HTERT RPE-1 (cell line): ENCODE data around the gene LMCD1.

Source experiments
- in situ Hi-C: fragments of 300-500 bp; cut with MboI; formaldehyde crosslinking; loops from 4 replicates; pipeline ENCODE4 v1.14.3; 2020; ENCODE audit warnings: low sequenced_read_pairs

LMCD1 gene

DNA sequence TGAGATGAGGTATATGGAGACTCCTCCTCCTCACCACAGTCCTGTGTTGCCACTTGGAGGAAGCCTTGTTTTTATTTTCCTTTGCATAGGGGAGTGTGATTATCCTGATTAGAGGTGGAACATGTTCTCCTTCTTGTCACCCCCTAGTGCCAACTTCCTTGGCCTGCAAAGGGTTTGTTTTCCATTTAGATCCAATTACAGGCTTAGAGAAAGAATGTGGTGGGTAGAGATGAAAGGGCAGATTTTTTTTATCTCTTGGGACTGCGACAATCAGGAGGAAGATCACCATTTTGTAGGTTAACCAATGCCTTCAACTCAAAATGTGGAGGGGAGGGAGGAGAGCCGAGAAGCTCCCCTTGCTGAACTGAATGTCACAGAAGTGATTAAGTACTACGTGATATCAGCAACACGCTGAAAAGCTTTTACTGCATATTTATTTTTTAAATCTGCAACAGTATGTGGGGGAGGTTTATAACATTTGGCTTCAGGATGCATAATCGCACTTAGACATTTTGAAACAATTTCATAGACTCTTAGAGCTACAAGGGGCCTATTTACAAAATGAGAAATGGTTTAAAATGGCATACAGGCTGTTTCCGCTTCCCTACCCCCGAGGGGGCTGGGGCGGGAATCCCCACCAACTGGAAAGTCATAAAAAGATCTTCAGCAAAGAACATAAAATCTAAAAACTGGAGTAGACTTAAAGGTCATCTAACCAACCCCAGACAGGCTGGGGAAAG is 2.4 kb downstream of the LMCD1 start:
- in situ Hi-C loops, result no loop called here

DNA sequence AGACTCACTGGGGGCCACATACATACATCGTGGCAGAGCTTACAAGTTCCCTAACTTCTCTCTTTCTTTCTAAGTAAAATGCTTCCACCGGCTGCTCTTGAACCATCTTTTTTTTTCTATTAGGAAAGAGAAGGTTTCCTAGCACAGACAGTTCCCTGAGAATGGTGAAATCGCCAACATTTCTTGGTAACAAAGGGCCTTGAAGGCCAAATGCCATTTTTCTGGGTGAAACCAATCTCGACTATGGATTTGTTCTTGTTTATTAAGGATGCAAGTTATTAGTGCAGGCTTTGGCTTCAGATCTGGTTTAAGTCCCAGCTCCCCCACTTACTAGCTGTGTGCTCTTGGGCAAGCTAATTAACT is 3.0 kb downstream of the LMCD1 start:
- in situ Hi-C loops, result no loop called here

- in situ Hi-C loops, result no loop called here
These were observed 4.0 kb downstream of the LMCD1 start for GRCh38 chr3:8505621-8506020.

GRCh38 chr3:8506571-8507061 is 5.0 kb downstream of the LMCD1 start:
- in situ Hi-C loops, result no loop called here

GRCh38 chr3:8507496-8507895 is 5.9 kb downstream of the LMCD1 start:
- in situ Hi-C loops, result no loop called here

DNA sequence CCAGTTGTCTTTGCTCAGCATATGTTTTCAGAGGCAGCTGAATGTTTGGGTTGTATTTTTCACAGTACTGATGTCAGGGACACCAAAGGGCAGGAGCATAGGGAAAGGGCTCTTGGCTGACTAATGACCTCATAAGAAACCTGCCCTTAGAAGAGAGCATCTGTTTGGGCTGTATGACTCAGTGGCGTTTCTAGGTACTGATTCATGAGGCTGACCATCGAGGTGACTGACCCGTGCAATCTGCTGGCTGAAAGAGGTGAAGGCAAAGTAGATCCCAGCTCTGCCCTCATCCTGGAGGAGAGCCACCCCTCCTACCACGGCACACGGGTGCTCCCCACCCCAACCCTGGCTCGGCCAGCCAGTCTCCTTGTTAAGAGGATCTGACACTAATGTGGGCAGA is 8.3 kb downstream of the LMCD1 start:
- in situ Hi-C loops, result no loop called here

GRCh38 chr3:8512234-8512633 is 10.6 kb downstream of the LMCD1 start:
- in situ Hi-C loops, result no loop called here

- in situ Hi-C loops, result no loop called here
These were observed 14.5 kb downstream of the LMCD1 start for GRCh38 chr3:8516047-8516661.

- in situ Hi-C loops, result no loop called here
These were observed 15.2 kb downstream of the LMCD1 start for GRCh38 chr3:8516783-8517182.

- in situ Hi-C loops, result no loop called here
These were observed 15.9 kb downstream of the LMCD1 start for GRCh38 chr3:8517487-8517886.

GRCh38 chr3:8518138-8518537 is 16.5 kb downstream of the LMCD1 start:
- in situ Hi-C loops, result no loop called here

- in situ Hi-C loops, result no loop called here
These were observed 17.5 kb downstream of the LMCD1 start for GRCh38 chr3:8519156-8519555.

GRCh38 chr3:8519774-8520448 is 18.3 kb downstream of the LMCD1 start:
- in situ Hi-C loops, result no loop called here

DNA sequence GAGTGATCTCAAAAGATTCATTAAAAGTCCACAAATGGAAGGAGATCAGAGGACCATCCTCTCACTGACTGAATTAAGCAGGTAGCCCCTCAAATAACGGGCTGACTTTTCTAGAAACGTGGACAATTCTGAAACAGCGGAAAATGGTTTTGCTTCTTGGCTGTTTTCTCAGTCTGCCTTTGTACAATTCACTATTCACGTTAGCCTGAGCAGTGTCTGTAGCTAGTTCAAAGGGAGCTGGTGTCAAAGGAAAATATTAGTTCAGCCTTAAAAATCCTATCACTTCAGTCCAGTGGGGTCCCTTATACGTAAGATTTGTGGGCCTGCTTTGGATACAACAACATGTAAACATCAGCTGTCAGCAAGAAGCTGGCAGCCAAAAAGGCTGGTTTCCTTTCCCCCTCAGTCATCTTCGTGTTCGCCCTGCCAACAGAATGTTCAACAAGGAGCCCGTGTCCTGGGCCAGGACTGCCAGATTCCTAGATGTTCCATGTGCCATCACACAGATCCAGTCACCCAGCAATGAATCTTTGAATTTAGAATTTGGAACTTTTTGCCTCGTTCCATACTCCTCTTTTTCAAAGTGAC is 19.3 kb downstream of the LMCD1 start:
- in situ Hi-C loops, result no loop called here

- in situ Hi-C loops, result no loop called here
These were observed 21.4 kb downstream of the LMCD1 start for GRCh38 chr3:8523041-8523440.

DNA sequence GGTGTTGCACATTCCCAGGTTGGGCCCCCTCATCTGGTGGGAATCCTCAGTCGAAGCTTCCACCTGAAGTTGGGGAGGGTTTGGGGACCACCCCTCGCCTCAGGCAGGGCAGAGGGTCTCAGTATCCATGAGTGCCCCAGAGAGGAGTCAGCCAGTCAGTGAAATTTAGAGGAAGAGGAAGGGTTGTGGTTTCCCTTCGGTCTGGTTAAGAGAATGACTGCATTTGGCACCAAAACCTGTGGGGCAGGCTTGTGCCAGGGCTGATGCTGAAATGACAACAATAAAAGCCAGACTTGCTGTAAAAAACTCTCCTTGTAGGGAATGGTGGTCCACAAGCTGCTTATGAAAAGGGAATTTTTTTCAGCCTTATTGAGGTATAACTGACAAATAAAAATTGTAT is 22.6 kb downstream of the LMCD1 start:
- in situ Hi-C loops, result no loop called here

DNA sequence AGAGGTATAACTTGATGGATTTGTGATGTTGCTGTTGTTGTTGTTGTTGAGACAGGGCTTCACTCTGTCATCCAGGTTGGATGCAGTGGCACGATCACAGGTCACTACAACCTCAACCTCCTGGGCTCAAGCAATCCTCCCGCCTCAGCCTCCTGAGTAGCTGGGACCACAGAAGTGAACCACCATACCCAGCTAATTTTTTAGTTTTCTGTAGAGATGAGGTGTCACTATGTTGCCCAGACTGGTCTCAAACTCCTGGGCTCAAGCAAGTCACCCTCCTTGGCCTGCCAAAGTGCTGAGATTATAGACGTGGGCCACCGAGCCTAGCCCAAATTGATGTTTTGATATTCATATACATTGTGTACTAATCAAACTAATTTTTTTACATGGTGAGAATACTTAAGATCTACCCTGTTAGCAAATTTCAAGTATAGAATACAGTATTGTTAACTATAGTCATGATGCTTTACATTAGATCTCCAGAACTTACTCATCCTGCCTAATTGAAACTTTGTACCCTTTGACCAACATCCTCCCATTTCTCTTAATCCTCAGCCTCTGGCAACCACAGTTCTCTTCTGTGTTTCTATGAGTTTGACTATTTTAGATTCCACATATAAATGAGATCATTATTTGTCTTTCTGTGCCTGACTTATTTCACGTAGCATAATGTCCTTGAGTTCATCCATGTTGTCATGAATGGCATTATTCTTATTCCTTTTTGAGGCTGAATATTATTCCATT is 23.2 kb downstream of the LMCD1 start:
- in situ Hi-C loops, result no loop called here

- in situ Hi-C loops, result no loop called here
These were observed 24.3 kb downstream of the LMCD1 start for GRCh38 chr3:8525893-8526292.

DNA sequence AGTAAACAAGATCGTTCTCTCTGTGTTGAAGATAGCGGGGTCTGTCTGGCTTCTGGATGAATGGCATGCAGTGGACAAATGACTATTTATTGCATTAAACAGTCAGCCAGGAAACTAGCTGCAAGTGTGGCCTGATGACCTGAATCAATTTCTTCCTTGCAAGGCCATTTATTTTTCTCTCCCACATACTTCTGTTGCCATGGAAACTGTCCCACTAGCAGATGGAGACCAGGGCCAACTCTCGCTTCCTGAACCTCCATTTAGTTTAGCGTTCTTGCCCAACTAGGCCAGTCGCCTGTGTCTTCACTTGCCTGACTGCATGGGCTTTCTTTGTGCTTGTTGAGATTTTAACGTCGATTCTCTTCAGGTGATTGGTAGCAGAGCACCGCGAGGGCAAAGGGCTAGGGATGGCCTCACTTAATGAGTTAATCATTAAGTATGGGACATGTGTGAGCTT is 27.6 kb downstream of the LMCD1 start:
- in situ Hi-C loops, result no loop called here

DNA sequence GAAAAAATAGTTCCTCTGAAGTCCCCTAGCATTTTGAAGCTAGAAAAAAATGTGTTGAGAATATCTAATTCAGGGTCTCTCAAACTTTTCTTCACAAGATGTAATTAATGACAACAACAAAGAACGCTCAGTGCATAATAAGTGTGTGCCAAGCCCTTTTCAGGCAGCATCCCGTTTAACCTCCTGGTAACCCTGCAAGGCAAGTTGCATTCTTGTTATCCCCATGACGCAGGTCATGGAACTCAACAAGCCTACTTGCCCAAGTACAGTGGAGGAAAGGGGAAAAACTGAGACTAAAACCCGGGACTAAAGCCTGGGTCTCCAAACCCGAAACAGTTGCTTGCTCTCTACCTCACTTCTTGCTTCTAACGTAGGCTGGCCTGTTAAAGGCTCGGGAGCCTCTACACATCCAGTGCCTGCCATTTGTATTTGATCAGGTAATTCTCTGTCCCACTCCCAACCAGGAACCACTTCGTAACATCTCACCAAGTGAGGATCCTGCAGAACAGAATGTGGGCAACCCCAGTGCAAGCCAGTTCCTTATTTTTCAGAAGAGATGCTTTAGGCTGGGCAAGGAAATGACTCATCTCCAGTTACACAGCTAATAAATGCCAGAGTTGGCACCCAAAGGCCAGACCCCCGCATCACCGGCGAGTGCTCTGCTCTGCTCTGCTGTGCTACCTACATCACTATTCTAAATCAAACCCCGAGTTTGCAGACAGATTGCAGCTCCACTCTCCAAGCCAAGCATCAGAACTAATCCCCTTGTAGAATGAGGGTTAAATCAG is 28.3 kb downstream of the LMCD1 start:
- in situ Hi-C loops, result no loop called here
